Coronary artery (tissue), 2 donors: ENCODE data around the gene EEFSEC.

Source experiments
- DNase-seq: peaks from one replicate; pipeline ENCODE4 v3.0.0-alpha.2; 2017; ENCODE audit warnings: low spot score
- H3K27ac ChIP-seq, 2 donors: fragments of 200-600 bp; sonication (generic); one replicate each; pipeline ENCODE4 v1.5.1; 2016 to 2019
- H3K4me3 ChIP-seq: fragments of 200-600 bp; sonication (generic); 2 replicates; pipeline ENCODE4 v1.5.1; 2016; ENCODE audit warnings: mild to moderate bottlenecking, moderate library complexity
- TF ChIP-seq, protein P1 (sequence below): fragments of 200-600 bp; sonication (generic); IDR thresholded peaks from one replicate; pipeline ENCODE4 v1.5.1; 2019; ENCODE audit warnings: antibody characterized with exemption

EEFSEC gene

GRCh38 chr3:128240232-128240631 lies 87.0 kb downstream of the EEFSEC start:
- H3K4me3 ChIP-seq = no peak overlapping the region
- no peak overlapping the region for H3K27ac ChIP-seq
- TF ChIP-seq, protein P1, sequence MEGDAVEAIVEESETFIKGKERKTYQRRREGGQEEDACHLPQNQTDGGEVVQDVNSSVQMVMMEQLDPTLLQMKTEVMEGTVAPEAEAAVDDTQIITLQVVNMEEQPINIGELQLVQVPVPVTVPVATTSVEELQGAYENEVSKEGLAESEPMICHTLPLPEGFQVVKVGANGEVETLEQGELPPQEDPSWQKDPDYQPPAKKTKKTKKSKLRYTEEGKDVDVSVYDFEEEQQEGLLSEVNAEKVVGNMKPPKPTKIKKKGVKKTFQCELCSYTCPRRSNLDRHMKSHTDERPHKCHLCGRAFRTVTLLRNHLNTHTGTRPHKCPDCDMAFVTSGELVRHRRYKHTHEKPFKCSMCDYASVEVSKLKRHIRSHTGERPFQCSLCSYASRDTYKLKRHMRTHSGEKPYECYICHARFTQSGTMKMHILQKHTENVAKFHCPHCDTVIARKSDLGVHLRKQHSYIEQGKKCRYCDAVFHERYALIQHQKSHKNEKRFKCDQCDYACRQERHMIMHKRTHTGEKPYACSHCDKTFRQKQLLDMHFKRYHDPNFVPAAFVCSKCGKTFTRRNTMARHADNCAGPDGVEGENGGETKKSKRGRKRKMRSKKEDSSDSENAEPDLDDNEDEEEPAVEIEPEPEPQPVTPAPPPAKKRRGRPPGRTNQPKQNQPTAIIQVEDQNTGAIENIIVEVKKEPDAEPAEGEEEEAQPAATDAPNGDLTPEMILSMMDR = no peak
- DNase-seq = no peak

GRCh38 chr3:128241741-128242140 lies 88.5 kb downstream of the EEFSEC start:
- no peak overlapping the region for H3K4me3 ChIP-seq
- no peak overlapping the region for H3K27ac ChIP-seq
- DNase-seq = no peak
- TF ChIP-seq, protein P1 = no peak

- Histone ChIP-seq H3K4me3 (no peak overlapping the region), H3K27ac (no peak overlapping the region)
- no peak for DNase-seq
- TF ChIP-seq, protein P1 = no peak
These were observed 89.7 kb downstream of the EEFSEC start for GRCh38 chr3:128242818-128243601.

DNA sequence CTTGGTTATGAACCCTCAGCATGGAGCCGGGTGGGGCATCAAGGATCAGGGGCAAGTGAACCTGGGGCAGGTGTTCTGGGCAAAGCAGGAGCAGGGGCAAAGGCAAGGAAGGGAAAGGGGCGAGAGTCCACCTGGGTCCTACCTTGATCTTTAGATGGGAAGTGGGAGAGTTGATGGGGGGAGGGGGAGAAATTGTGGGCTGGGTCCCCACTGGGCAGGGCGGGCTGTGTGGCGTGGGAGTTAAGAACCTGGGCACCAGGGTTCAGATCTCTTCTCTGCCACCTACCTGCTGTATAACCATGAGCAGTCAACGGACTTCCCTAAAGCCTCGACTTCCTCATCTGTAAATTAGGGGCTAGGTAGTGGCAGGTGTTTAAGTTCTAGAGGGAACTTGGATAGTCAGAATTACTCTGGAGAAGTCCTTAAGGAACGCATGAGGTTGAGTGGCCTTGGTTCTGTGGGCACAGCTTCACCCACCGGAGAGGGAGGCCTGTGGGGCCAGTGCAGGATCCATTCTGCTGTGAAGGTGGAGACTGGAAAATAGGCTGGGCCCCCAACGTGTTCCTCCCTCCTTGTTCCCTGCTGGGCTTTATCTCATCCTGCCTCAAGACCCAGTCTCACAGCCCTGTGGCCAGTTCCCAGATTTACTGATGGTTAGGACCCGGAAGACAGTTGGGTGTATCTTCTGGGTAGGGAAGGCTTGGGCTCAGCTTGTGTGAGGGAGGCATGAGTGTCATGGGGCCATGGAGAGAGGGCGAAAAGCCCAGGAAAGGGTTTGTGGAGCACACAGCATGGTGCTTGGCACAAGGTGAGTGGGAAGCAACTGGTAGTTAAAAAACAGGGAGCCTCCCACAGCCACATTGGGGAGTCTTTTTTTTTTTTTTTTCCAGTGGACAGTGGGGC lies 90.6 kb downstream of the EEFSEC start:
- TF ChIP-seq, protein P1 = no peak
- H3K27ac ChIP-seq = no peak overlapping the region

DNA sequence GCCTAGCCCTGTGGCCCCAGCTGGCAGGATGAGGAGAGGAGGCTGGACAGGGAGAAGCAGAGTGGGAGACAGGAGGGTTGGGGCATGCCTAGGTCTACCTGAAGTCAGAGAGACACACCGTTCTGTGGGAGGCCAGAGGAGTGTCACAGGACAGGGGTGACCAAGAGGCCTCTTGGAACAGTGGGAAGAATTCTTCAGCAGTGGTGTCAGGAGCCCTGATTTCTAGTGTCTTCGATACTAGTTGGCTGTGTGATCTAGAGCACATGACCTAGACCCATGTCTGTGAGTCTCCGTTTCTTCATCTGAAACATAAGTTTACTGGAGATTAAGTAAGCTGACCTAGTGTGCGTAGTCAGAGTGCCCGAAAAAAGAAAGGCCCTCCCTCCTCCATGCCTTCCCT lies 92.2 kb downstream of the EEFSEC start:
- Histone ChIP-seq H3K4me3 (no peak overlapping the region), H3K27ac (no peak overlapping the region)
- TF ChIP-seq, protein P1 = no peak
- no peak for DNase-seq

More for the DNA sequence above, 90.6 kb downstream of the EEFSEC start:
- DNase-seq = no peak
- no peak overlapping the region for H3K4me3 ChIP-seq

DNA sequence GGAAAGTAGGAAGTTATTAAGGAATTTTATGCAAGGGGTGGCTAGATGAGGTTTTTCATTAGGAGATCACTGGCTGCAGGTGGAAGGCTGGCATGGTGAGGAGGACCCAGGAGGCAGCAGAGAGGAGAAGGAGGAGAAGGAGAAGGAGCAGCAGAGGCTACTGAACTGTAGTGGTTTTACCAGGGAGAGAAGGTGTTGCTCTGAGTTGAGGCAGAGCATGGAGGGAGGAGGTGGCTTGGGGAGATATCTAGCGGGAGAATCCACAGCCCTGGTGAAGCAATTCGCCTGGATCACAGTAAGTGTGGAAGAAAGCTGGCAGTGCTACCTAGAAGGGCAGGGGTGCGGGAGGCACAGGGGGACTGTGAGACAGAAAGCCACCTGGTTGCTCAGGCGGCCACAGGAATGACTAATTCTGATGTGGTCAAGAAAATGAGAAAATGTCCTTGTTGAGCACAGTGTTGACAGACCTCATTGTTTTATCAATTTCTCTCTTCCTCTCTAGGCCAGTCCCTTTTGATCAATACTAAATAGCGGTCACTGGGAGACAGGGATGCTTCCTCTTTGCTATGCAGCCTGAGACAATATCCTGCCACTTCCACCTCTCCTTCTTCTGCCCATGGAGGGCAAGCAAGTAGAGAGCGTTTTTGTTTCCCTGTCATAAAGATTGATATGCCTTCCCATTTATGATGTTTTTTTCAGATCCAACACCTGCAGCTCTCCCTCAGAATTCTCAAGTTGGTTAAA lies 94.6 kb downstream of the EEFSEC start:
- H3K4me3 ChIP-seq = no peak overlapping the region
- DNase-seq = no peak

More for the DNA sequence above, 94.6 kb downstream of the EEFSEC start:
- no peak overlapping the region for H3K27ac ChIP-seq
- TF ChIP-seq, protein P1 = no peak
